Prostate gland (tissue), 2 donors: ENCODE data around the gene FOXN1. TPM values are rescaled to one million over a fixed set of nuclear protein-coding genes. Genes with fewer than 3 reads are reported as not detected.
A peak's percentile ranks its signal among the peaks of the same experiment; 100 is the strongest.

Source experiments
- DNase-seq: peaks from one replicate; pipeline ENCODE4 v3.0.0-alpha.2; 2019; ENCODE audit warnings: low spot score
- H3K27ac ChIP-seq, 2 donors: fragments of 200-600 bp; sonication (generic); 2 replicates each; pipeline ENCODE4 v1.5.1; 2017 to 2019
- H3K27me3 ChIP-seq: fragments of 200-600 bp; sonication (generic); replicated peaks from 2 replicates; pipeline ENCODE4 v1.5.1; 2019; ENCODE audit not compliant: insufficient read depth
- H3K36me3 ChIP-seq, 2 donors: fragments of 200-600 bp; sonication (generic); 1 replicate in 1 of 2; 2 replicates in 1 of 2; pipeline versions ENCODE4 v1.5.1 to v1.8.1; 2017 to 2019
- H3K4me1 ChIP-seq: fragments of 200-600 bp; sonication (generic); replicated peaks from 2 replicates; pipeline ENCODE4 v1.5.1; 2019
- H3K4me3 ChIP-seq, 2 donors: fragments of 200-600 bp; sonication (generic); 2 replicates each; pipeline ENCODE4 v1.5.1; 2017 to 2019
- H3K9me3 ChIP-seq: fragments of 200-600 bp; sonication (generic); 2 replicates; pipeline ENCODE4 v1.5.1; 2017
- POLR2A ChIP-seq: fragments of 450-650 bp; IDR thresholded peaks from one replicate; pipeline ENCODE4 v1.6.1; 2016; ENCODE audit warnings: antibody characterized with exemption, mild to moderate bottlenecking
- POLR2AphosphoS5 ChIP-seq: sonication (generic); formaldehyde crosslinking; IDR thresholded peaks from one replicate; pipeline ENCODE4 v1.6.1; 2017; ENCODE audit warnings: antibody characterized with exemption
- WGBS: methylation state at CpG from one replicate; pipeline ENCODE4 v1.1.5; 2018; 5-methylcytosine and 5-hydroxymethylcytosine counted together
- intact Hi-C: fragments of 100-400 bp; cut with DNase I; formaldehyde crosslinking; loops from one replicate; pipeline ENCODE4 v1.14.2; 2022
- total RNA-seq, 2 donors: library from RNA; depleted of rRNA; stranded (reverse); fragments of >200 nt; gene quantifications; one replicate each; pipeline ENCODE4 v1.1.0, GENCODE V29; 2016
- TF ChIP-seq, protein P1 (sequence below), 4 experiments: fragments of 200-600 bp in 2 of 4; fragments of 450-650 bp in 2 of 4; sonication (generic) in 2 of 4; IDR thresholded peaks; 1 replicate in 3 of 4; 2 replicates in 1 of 4; pipeline ENCODE4 v1.5.1; 2016 to 2019; ENCODE audit warnings: antibody characterized with exemption in 4 of 4, mild to moderate bottlenecking in 2 of 4, moderate library complexity in 2 of 4

Gene FOXN1
- total RNA-seq, 2 donors from 2014 or later = 0.64 to 1.2 TPM

DNA sequence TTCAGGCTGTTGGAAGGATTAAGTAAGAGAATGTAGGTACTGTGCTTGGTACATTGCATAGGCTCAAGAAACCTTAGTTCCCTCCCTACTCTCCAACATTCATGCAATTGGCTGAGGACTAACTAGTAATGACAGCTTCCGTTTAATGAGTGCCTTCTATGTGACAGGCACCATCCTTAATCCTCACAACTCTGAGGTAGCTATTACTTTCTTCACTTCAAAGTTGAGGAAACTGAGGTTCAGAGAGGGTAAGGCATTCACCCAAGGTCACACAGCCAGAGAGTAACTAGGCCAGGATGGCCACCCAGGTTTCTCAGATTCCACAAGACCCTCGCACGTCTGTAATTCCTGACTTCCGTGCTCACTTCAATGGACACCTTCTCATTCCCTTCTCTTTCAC lies 24.1 kb downstream of the FOXN1 start:
- intact Hi-C loops = no loop called here
- Histone ChIP-seq H3K27me3 (no peaks in the 10 kb centered on the region), H3K27ac (no peak overlapping the region), H3K9me3 (no peaks in the 10 kb centered on the region), H3K4me1 (peaks cover 26% of the 10 kb centered on the region), H3K36me3 (no peaks in the 10 kb centered on the region), H3K4me3 (no peak overlapping the region)
- no peak for DNase-seq
- WGBS = 82% methylated on average over 4 of the region's 4 CpGs
- no peak for TF ChIP-seq POLR2A
- TF ChIP-seq, protein P1, sequence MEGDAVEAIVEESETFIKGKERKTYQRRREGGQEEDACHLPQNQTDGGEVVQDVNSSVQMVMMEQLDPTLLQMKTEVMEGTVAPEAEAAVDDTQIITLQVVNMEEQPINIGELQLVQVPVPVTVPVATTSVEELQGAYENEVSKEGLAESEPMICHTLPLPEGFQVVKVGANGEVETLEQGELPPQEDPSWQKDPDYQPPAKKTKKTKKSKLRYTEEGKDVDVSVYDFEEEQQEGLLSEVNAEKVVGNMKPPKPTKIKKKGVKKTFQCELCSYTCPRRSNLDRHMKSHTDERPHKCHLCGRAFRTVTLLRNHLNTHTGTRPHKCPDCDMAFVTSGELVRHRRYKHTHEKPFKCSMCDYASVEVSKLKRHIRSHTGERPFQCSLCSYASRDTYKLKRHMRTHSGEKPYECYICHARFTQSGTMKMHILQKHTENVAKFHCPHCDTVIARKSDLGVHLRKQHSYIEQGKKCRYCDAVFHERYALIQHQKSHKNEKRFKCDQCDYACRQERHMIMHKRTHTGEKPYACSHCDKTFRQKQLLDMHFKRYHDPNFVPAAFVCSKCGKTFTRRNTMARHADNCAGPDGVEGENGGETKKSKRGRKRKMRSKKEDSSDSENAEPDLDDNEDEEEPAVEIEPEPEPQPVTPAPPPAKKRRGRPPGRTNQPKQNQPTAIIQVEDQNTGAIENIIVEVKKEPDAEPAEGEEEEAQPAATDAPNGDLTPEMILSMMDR (IDR thresholded peaks at IDR 0.05) = no peak
- TF ChIP-seq POLR2AphosphoS5 = no peak

DNA sequence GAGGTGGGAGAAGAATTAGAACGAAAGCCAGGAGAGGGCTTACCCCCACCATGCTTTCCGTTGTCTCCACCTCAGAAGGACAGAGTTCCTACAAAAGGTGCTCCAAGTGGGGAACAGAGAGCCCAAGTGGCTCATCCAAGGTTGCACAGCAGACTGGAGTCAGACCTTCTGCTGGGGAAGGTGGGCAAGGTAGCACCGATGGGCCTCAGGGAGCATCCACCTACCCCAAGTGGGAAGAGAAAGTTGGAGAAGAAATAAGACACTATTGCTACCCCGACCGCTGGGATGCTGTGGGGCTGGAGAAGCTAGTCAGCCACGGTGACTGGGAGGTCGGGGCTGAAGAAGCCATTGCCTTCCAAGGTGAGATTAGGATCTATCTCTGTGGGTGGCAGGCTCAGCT lies 24.8 kb downstream of the FOXN1 start:
- Histone ChIP-seq H3K27ac (no peak overlapping the region), H3K36me3 (no peaks in the 10 kb centered on the region), H3K27me3 (no peaks in the 10 kb centered on the region), H3K9me3 (no peaks in the 10 kb centered on the region), H3K4me3 (no peak overlapping the region), H3K4me1 (peaks cover 20% of the 10 kb centered on the region)
- DNase-seq = no peak
- TF ChIP-seq POLR2AphosphoS5 (no peak), POLR2A (no peak)
- TF ChIP-seq, protein P1 (IDR thresholded peaks at IDR 0.05) = no peak
- WGBS = 58% methylated on average over 7 of the region's 7 CpGs
- intact Hi-C loops = no loop called here

GRCh38 chr17:28532050-28532960 lies 26.2 kb downstream of the FOXN1 start:
- Histone ChIP-seq H3K9me3 (no peaks in the 10 kb centered on the region), H3K36me3 (no peaks in the 10 kb centered on the region), H3K27me3 (no peaks in the 10 kb centered on the region), H3K4me3 (no peak overlapping the region), H3K27ac (peak overlapping the region in 1 of 2 donors; percentile 13), H3K4me1 (peaks cover 9% of the 10 kb centered on the region)
- intact Hi-C loops = no loop called here
- TF ChIP-seq POLR2A = no peak
- 66% methylated on average over 7 of the region's 7 CpGs for WGBS
- DNase-seq = no peak

DNA sequence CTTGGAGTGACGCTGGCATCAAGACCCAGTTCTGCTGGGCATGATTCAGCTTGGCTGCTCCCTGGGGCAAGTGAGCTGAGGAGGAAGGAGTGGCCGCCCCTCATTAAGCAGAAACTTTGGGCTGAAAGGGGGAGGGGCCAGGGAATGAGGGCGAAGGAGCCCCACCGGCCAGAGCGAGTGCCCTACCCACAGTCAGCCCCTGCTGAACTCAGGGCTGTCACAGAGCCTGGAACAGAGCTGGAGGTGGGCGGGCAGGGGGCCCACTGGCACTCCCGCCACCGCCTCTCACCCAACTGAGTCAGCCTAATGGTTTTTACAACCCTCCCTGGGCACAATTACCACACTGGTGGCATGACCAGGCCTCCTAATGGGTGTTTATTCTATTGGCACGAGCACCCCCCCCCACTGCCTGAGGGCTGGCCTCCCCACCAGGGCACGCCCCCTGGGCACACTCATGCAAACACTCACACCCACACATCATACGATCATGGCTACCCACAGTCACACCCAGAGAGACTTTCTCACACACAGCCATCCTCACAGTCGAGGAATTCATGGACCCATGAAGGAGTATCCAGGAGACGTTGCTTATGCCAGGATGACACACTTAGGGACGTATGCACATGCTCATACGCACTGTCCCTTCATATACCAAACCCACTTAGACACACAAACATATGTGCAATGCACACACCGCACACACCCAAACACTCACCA lies 27.1 kb downstream of the FOXN1 start:
- peak; percentile 39 for DNase-seq
- intact Hi-C loops = no loop called here
- H3K27ac ChIP-seq = peak overlapping the region in 1 of 2 donors; percentile 13

More for the DNA sequence above, 27.1 kb downstream of the FOXN1 start:
- Histone ChIP-seq H3K4me3 (no peak overlapping the region), H3K36me3 (no peaks in the 10 kb centered on the region), H3K4me1 (peaks cover 4% of the 10 kb centered on the region), H3K27me3 (no peaks in the 10 kb centered on the region), H3K9me3 (no peaks in the 10 kb centered on the region)
- TF ChIP-seq, protein P1 (IDR thresholded peaks at IDR 0.05) = peak in 1 of 4 experiments; percentile 12
- TF ChIP-seq POLR2A (peak; percentile 33), POLR2AphosphoS5 (no peak)
- 56% methylated on average over 16 of the region's 16 CpGs for WGBS
